HCT116 (cell line): Measurements from ENCODE around the gene RPL39L. TPM values are rescaled to one million over a fixed set of nuclear protein-coding genes. Genes with fewer than 3 reads are reported as not detected.

ENCODE experiments used
- ATAC-seq: fragments of 200-7000 bp; cut with Tn5 transposase; 2 replicates; pipeline ENCODE4 v1.9.1; 2020; ENCODE audit warnings: mild to moderate bottlenecking, moderate library complexity
- BruUV-seq: library from RNA; stranded (reverse); fragments of 400-500 nt; replicated peaks from 2 replicates; lab custom pipeline; 2021; lab: Mats Ljungman, UMichigan
- CTCF ChIA-PET: fragments of 300-600 bp; sonication (Branson Sonifier 250); formaldehyde crosslinking; loops from one replicate; lab custom pipeline; 2021; ENCODE audit warnings: antibody characterized with exemption; lab: Charles Lee
- POLR2A ChIA-PET: fragments of 300-600, 350-600 bp; sonication (Branson Sonifier 250); formaldehyde crosslinking; loops from one replicate; lab custom pipeline; 2021; ENCODE audit warnings: antibody characterized with exemption; lab: Charles Lee
- RAD21 ChIA-PET, 2 experiments: fragments of 300-600 bp; sonication (Branson Sonifier 250); formaldehyde crosslinking; loops; one replicate each; lab custom pipeline; 2023; ENCODE audit warnings: low total read pairs in 2 of 2; ENCODE audit not compliant: uncharacterized antibody in 2 of 2, unreplicated experiment in 2 of 2, low non-redundant PET in 1 of 2; lab: Charles Lee
- DNase-seq: peaks from one replicate; pipeline ENCODE4 v3.0.0-alpha.2; 2010; ENCODE audit warnings: low read depth, low spot score
- H2AFZ ChIP-seq: fragments of 200-600 bp; shearing (Covaris generic), sonication (generic); 2 replicates; pipeline ENCODE4 v1.6.1; 2017; ENCODE audit warnings: low read depth, mixed run types, mixed read lengths, antibody characterized with exemption, low read length; ENCODE audit not compliant: poor library complexity, severe bottlenecking
- H3K27ac ChIP-seq: 2 replicates; pipeline ENCODE4 v1.5.1; 2012; ENCODE audit warnings: low read depth, low read length
- H3K27me3 ChIP-seq: fragments of 200-600 bp; sonication (generic); 2 replicates; pipeline ENCODE4 v1.6.1; 2016; ENCODE audit warnings: mixed run types, low read length, mixed read lengths; ENCODE audit not compliant: insufficient read depth
- H3K36me3 ChIP-seq, 2 experiments: fragments of 200-500 bp in 1 of 2; fragments of 200-600 bp in 1 of 2; sonication (Bioruptor generic) in 1 of 2; sonication (generic) in 1 of 2; 2 replicates each; pipeline versions ENCODE4 v1.5.1 to v1.6.1; 2014 to 2016; ENCODE audit warnings: low read length in 2 of 2, inconsistent platforms in 1 of 2, mixed read lengths in 1 of 2, mixed run types in 1 of 2; ENCODE audit not compliant: insufficient read depth in 2 of 2, control insufficient read depth in 1 of 2
- H3K4me1 ChIP-seq, 2 experiments: fragments of 200-600 bp in 1 of 2; sonication (generic) in 1 of 2; 2 replicates each; pipeline versions ENCODE4 v1.5.1 to v1.6.1; 2012 to 2017; ENCODE audit warnings: low read length in 2 of 2, inconsistent platforms in 1 of 2, mild to moderate bottlenecking in 1 of 2, mixed read lengths in 1 of 2, mixed run types in 1 of 2, moderate library complexity in 1 of 2; ENCODE audit not compliant: insufficient read depth in 2 of 2, control insufficient read depth in 1 of 2
- H3K4me2 ChIP-seq: fragments of 200-600 bp; sonication (generic); 2 replicates; pipeline ENCODE4 v1.6.1; 2017; ENCODE audit warnings: mixed run types, low read length, mixed read lengths
- H3K4me3 ChIP-seq, 2 experiments: fragments of 200-600 bp in 1 of 2; sonication (generic) in 1 of 2; replicated peaks in 1 of 2; 2 replicates each; pipeline ENCODE4 v1.5.1; 2011 to 2016; ENCODE audit warnings: low read length in 2 of 2, control low read depth in 1 of 2, low read depth in 1 of 2, mild to moderate bottlenecking in 1 of 2, mixed read lengths in 1 of 2, mixed run types in 1 of 2
- H3K79me2 ChIP-seq: fragments of 200-600 bp; sonication (generic); 2 replicates; pipeline ENCODE4 v1.6.1; 2017; ENCODE audit warnings: mild to moderate bottlenecking, mixed run types, low read length, moderate library complexity, mixed read lengths; ENCODE audit not compliant: insufficient read depth
- H3K9ac ChIP-seq: fragments of 200-600 bp; sonication (generic); 2 replicates; pipeline ENCODE4 v1.6.1; 2016; ENCODE audit warnings: low read length, mixed read lengths
- H3K9me2 ChIP-seq: fragments of 200-600 bp; sonication (generic), shearing (Covaris generic); 2 replicates; pipeline ENCODE4 v1.6.1; 2017; ENCODE audit warnings: mixed run types, mild to moderate bottlenecking, moderate library complexity; ENCODE audit not compliant: insufficient read depth
- H3K9me3 ChIP-seq, 2 experiments: fragments of 200-500 bp in 1 of 2; fragments of 200-600 bp in 1 of 2; sonication (Bioruptor generic) in 1 of 2; sonication (generic) in 1 of 2; 2 replicates each; pipeline ENCODE4 v1.6.1; 2014 to 2017; ENCODE audit warnings: low read length in 2 of 2, mixed read lengths in 2 of 2, inconsistent platforms in 1 of 2, low read depth in 1 of 2, mild to moderate bottlenecking in 1 of 2, mixed run types in 1 of 2, moderate library complexity in 1 of 2; ENCODE audit not compliant: control insufficient read depth in 1 of 2, insufficient read depth in 1 of 2
- H4K20me1 ChIP-seq: fragments of 200-600 bp; sonication (generic), shearing (Covaris generic); 2 replicates; pipeline ENCODE4 v1.6.1; 2017; ENCODE audit warnings: mixed run types, mild to moderate bottlenecking, moderate library complexity; ENCODE audit not compliant: insufficient read depth
- ATF3 ChIP-seq: IDR thresholded peaks from 2 replicates; pipeline ENCODE4 v1.6.1; 2012
- CBX3 ChIP-seq: IDR thresholded peaks from 2 replicates; pipeline ENCODE4 v1.6.1; 2012; ENCODE audit warnings: low read depth
- CTCF ChIP-seq, 3 experiments: fragments of 200-600 bp in 1 of 3; sonication (generic) in 1 of 3; IDR thresholded peaks in 2 of 3; conservative IDR thresholded peaks in 1 of 3; 2 replicates each; pipeline ENCODE4 v1.5.1; 2012 to 2017; ENCODE audit warnings: low read depth in 2 of 3, low read length in 2 of 3, antibody characterized with exemption in 1 of 3, borderline replicate concordance in 1 of 3, control low read depth in 1 of 3, mild to moderate bottlenecking in 1 of 3, mixed read lengths in 1 of 3, mixed run types in 1 of 3, moderate library complexity in 1 of 3; ENCODE audit not compliant: insufficient read depth in 1 of 3
- EGR1 ChIP-seq: IDR thresholded peaks from 2 replicates; pipeline ENCODE4 v1.6.1; 2012; ENCODE audit warnings: low read depth
- JUND ChIP-seq: IDR thresholded peaks from 2 replicates; pipeline ENCODE4 v1.6.1; 2012
- MAX ChIP-seq: IDR thresholded peaks from 2 replicates; pipeline ENCODE4 v1.6.1; 2012
- POLR2AphosphoS5 ChIP-seq: IDR thresholded peaks from 2 replicates; pipeline ENCODE4 v1.6.1; 2011; ENCODE audit warnings: mild to moderate bottlenecking, low read depth, low read length, moderate library complexity
- REST ChIP-seq: IDR thresholded peaks from 2 replicates; pipeline ENCODE4 v1.6.1; 2012; ENCODE audit warnings: low read depth
- ZBTB33 ChIP-seq: IDR thresholded peaks from 2 replicates; pipeline ENCODE4 v1.6.1; 2011; ENCODE audit warnings: mild to moderate bottlenecking, low read length, moderate library complexity; ENCODE audit not compliant: insufficient replicate concordance; ENCODE audit errors: extremely low read depth
- ZFX ChIP-seq: fragments of 450-650 bp; IDR thresholded peaks from 2 replicates; pipeline ENCODE4 v1.6.1; 2017
- ZNF274 ChIP-seq: fragments of 200-500 bp; sonication (Bioruptor generic); IDR thresholded peaks from 2 replicates; pipeline ENCODE4 v1.6.1; 2014; ENCODE audit warnings: mild to moderate bottlenecking, low read depth, low read length, inconsistent platforms
- intact Hi-C: fragments of 100-400 bp; cut with micrococcal nuclease; formaldehyde crosslinking; loops from 2 replicates; pipeline ENCODE4 v1.10.0; 2022
- total RNA-seq: library from RNA; stranded (reverse); gene quantifications from one replicate; pipeline ENCODE4 v1.2.1, GENCODE V29; 2021; ENCODE audit not compliant: unreplicated experiment

RPL39L gene
- total RNA-seq, 1 experiment from 2014 or later, result not detected

- RAD21 ChIA-PET, result no interaction called here
- Histone ChIP-seq H3K79me2 (no peaks in the 10 kb centered on the region), H3K9me2 (no peaks in the 10 kb centered on the region), H3K4me1 (peaks cover 0 to 2% of the 10 kb centered on the region in 2 experiments; a peak in 1 of 4 replicates), H3K36me3 (no peaks in the 10 kb centered on the region), H3K9me3 (no peaks in the 10 kb centered on the region; a peak in 1 of 4 replicates), H4K20me1 (no peaks in the 10 kb centered on the region), H3K4me3 (no peak overlapping the region), H3K9ac (no peak overlapping the region), H2AFZ (no peak overlapping the region), H3K27me3 (no peaks in the 10 kb centered on the region), H3K27ac (no peak overlapping the region), H3K4me2 (no peak overlapping the region)
- CTCF ChIA-PET, result no interaction called here
- no TSS peak for BruUV-seq
- TF ChIP-seq POLR2AphosphoS5 (no peak), EGR1 (no peak), REST (no peak), ATF3 (no peak)
- DNase-seq (no peak), ATAC-seq (no peak)
- POLR2A ChIA-PET, result no interaction called here
- intact Hi-C loops, result no loop called here
These were observed 22.3 kb upstream of the RPL39L start for GRCh38 chr3:187161556-187161955.

- Histone ChIP-seq H3K9me2 (no peaks in the 10 kb centered on the region), H3K4me3 (no peak overlapping the region), H3K9ac (no peak overlapping the region), H3K36me3 (no peaks in the 10 kb centered on the region), H3K27me3 (no peaks in the 10 kb centered on the region), H3K9me3 (no peaks in the 10 kb centered on the region), H3K4me2 (no peak overlapping the region), H4K20me1 (no peaks in the 10 kb centered on the region), H3K4me1 (no peaks in the 10 kb centered on the region), H3K27ac (no peak overlapping the region), H2AFZ (no peak overlapping the region), H3K79me2 (no peaks in the 10 kb centered on the region)
- no TSS peak for BruUV-seq
- CTCF ChIA-PET, result interaction anchor here (1.0 to 4.7 kb wide), 5 partner anchors 11 to 301 kb away, joined by 3 to 22 read pairs (median 5); partner anchors contain the start of gene RPL39L
- DNase-seq (no peak), ATAC-seq (peak; percentile 63)
- RAD21 ChIA-PET, result no interaction called here
- intact Hi-C loops, result no loop called here
- POLR2A ChIA-PET, result no interaction called here
- TF ChIP-seq JUND (no peak), CBX3 (no peak), ZNF274 (no peak), CTCF (IDR thresholded peaks at IDR 0.05 in 2 of 3, conservative IDR thresholded peaks at IDR 0.05 in 1 of 3; ENCODE audit: borderline replicate concordance in 1 of 3, insufficient read depth in 1 of 3, low read depth in 2 of 3, low read length in 2 of 3) (peak; percentile 15 to 42 (median 21); a peak in 3 of 6 replicates), ZFX (no peak), MAX (no peak), ZBTB33 (no peak), ATF3 (no peak)
These were observed 11.3 kb upstream of the RPL39L start for GRCh38 chr3:187150599-187150998.
